SH-SY5Y (cell line): Measurements from ENCODE around the gene ABHD12.

Experiments used
- GATA2 ChIP-seq: IDR thresholded peaks from 2 replicates; pipeline ENCODE4 v1.6.1; 2011; ENCODE audit warnings: mild to moderate bottlenecking, low read depth, low read length
- GATA3 ChIP-seq: IDR thresholded peaks from 2 replicates; pipeline ENCODE4 v1.6.1; 2011; ENCODE audit warnings: low read depth, mild to moderate bottlenecking, low read length, moderate library complexity

GRCh38 chr20:25285091-25285647 lies 105.5 kb downstream of the ABHD12 start:
- no peak for TF ChIP-seq GATA3
- no peak for TF ChIP-seq GATA2
